ENCODE results near the gene CLEC19A. TPM values are rescaled to one million over a fixed set of nuclear protein-coding genes. Genes with fewer than 3 reads are reported as not detected.

Gene CLEC19A
- polyA plus RNA-seq, 1 experiment, result not detected

- H3K36me3 ChIP-seq (ENCODE audit: control insufficient read depth, insufficient read depth, low read length), result no peaks in the 10 kb centered on the region
- H3K27me3 ChIP-seq (ENCODE audit: control insufficient read depth, insufficient read depth, low read length), result no peaks in the 10 kb centered on the region
- POLR2A ChIA-PET, result no interaction called here
- CTCF ChIA-PET, result interaction anchor here (1.1 kb wide), 1 partner anchor 9 kb away, joined by 3 read pairs; no protein-coding TSS in a partner anchor
- no peak for DNase-seq (ENCODE audit: low read depth)
- H3K4me3 ChIP-seq (ENCODE audit: low read depth, low read length), result no peak overlapping the region
- TF ChIP-seq CTCF (IDR thresholded peaks at IDR 0.05; ENCODE audit: insufficient read depth, low read depth, low read length), result no peak
Measured at GRCh38 chr16:19252904-19253303, 32.6 kb upstream of the CLEC19A start.

GRCh38 chr16:19254611-19255010, 30.9 kb upstream of the CLEC19A start:
- H3K4me3 ChIP-seq (ENCODE audit: low read depth, low read length), result no peak overlapping the region
- no peaks in the 10 kb centered on the region for H3K36me3 ChIP-seq (ENCODE audit: control insufficient read depth, insufficient read depth, low read length)
- TF ChIP-seq CTCF (IDR thresholded peaks at IDR 0.05; ENCODE audit: insufficient read depth, low read depth, low read length), result no peak
- ChIA-PET CTCF (no interaction called here), POLR2A (no interaction called here)
- DNase-seq (ENCODE audit: low read depth), result no peak
- no peaks in the 10 kb centered on the region for H3K27me3 ChIP-seq (ENCODE audit: control insufficient read depth, insufficient read depth, low read length)

GRCh38 chr16:19264123-19264673, 21.3 kb upstream of the CLEC19A start:
- ChIA-PET POLR2A (no interaction called here), CTCF (no interaction called here)
- H3K4me3 ChIP-seq (ENCODE audit: low read depth, low read length), result no peak overlapping the region
- no peak for TF ChIP-seq CTCF (IDR thresholded peaks at IDR 0.05; ENCODE audit: insufficient read depth, low read depth, low read length)
- no peaks in the 10 kb centered on the region for H3K27me3 ChIP-seq (ENCODE audit: control insufficient read depth, insufficient read depth, low read length)
- H3K36me3 ChIP-seq (ENCODE audit: control insufficient read depth, insufficient read depth, low read length), result no peaks in the 10 kb centered on the region
- DNase-seq (ENCODE audit: low read depth), result no peak

- H3K36me3 ChIP-seq (ENCODE audit: control insufficient read depth, insufficient read depth, low read length), result no peaks in the 10 kb centered on the region
- ChIA-PET POLR2A (no interaction called here), CTCF (no interaction called here)
- no peak overlapping the region for H3K4me3 ChIP-seq (ENCODE audit: low read depth, low read length)
- no peak for TF ChIP-seq CTCF (IDR thresholded peaks at IDR 0.05; ENCODE audit: insufficient read depth, low read depth, low read length)
- no peak for DNase-seq (ENCODE audit: low read depth)
- no peaks in the 10 kb centered on the region for H3K27me3 ChIP-seq (ENCODE audit: control insufficient read depth, insufficient read depth, low read length)
Measured at GRCh38 chr16:19265380-19265930, 20.1 kb upstream of the CLEC19A start.

- no peak for DNase-seq (ENCODE audit: low read depth)
- CTCF ChIA-PET, result interaction anchor here (0.9 kb wide), 1 partner anchor 30 kb away, joined by 3 read pairs; no protein-coding TSS in a partner anchor
- POLR2A ChIA-PET, result no interaction called here
- Histone ChIP-seq H3K4me3 (ENCODE audit: low read depth, low read length) (no peak overlapping the region), H3K27me3 (ENCODE audit: control insufficient read depth, insufficient read depth, low read length) (no peaks in the 10 kb centered on the region), H3K36me3 (ENCODE audit: control insufficient read depth, insufficient read depth, low read length) (no peaks in the 10 kb centered on the region)
- no peak for TF ChIP-seq CTCF (IDR thresholded peaks at IDR 0.05; ENCODE audit: insufficient read depth, low read depth, low read length)
Measured at GRCh38 chr16:19266774-19267173, 18.8 kb upstream of the CLEC19A start.
